Measurements from ENCODE around the gene ATG5.

DNA sequence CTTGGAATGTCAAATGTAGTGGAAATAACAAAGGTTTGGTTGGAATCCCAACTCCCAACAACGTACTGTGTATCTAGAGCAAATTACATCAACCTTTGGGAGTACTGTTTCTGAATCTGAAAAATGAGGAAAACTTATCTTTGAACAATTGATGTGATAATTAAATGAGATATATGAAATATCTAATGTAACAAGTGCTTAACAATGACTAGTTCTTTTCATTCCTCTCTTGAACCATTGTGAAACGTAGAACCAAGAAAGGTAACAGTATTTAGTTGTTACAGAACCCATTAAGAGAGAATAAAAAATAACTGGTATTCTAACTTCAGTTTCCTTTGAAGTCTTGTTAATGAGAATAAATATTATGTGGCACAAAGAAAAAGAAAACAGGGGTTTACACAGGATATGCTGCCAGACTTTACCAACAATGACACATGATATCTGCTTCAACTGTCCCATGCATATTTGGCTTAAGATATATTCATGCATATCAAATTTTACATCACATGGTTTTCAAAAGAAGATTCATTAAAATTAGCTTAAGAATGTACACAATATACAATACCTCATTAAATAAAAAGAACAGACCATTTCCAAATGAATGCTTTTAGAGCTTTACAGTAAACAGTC, 111.8 kb downstream of the ATG5 start:
- TF ChIP-seq, protein P1, sequence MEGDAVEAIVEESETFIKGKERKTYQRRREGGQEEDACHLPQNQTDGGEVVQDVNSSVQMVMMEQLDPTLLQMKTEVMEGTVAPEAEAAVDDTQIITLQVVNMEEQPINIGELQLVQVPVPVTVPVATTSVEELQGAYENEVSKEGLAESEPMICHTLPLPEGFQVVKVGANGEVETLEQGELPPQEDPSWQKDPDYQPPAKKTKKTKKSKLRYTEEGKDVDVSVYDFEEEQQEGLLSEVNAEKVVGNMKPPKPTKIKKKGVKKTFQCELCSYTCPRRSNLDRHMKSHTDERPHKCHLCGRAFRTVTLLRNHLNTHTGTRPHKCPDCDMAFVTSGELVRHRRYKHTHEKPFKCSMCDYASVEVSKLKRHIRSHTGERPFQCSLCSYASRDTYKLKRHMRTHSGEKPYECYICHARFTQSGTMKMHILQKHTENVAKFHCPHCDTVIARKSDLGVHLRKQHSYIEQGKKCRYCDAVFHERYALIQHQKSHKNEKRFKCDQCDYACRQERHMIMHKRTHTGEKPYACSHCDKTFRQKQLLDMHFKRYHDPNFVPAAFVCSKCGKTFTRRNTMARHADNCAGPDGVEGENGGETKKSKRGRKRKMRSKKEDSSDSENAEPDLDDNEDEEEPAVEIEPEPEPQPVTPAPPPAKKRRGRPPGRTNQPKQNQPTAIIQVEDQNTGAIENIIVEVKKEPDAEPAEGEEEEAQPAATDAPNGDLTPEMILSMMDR (conservative IDR thresholded peaks at IDR 0.05; ENCODE audit: low read length): no peak
- TF ChIP-seq EZH2phosphoT487 (IDR thresholded peaks at IDR 0.05; ENCODE audit: borderline replicate concordance): no peak

Data from Loucy (cell line).